SU-DHL-6 (cell line): ENCODE results near the gene ALCAM.

Source experiments
- H2AFZ ChIP-seq: fragments of 200-600 bp; sonication (generic); 2 replicates; pipeline ENCODE4 v1.6.1; 2014; ENCODE audit warnings: low read depth, mild to moderate bottlenecking, moderate library complexity, mixed read lengths, antibody characterized with exemption, low read length; ENCODE audit not compliant: severe bottlenecking
- H3F3A ChIP-seq: fragments of 200-600 bp; shearing (Covaris generic); 2 replicates; pipeline ENCODE4 v1.6.0; 2016; ENCODE audit warnings: antibody characterized with exemption, mild to moderate bottlenecking; ENCODE audit not compliant: insufficient read depth
- H3K27ac ChIP-seq: fragments of 200-600 bp; sonication (generic); 2 replicates; pipeline ENCODE4 v1.5.1; 2016; ENCODE audit warnings: low read depth, mild to moderate bottlenecking, low read length, moderate library complexity, mixed read lengths
- H3K27me3 ChIP-seq: fragments of 200-600 bp; sonication (generic), shearing (Covaris generic); 2 replicates; pipeline ENCODE4 v1.6.0; 2014; ENCODE audit warnings: mild to moderate bottlenecking, low read length
- H3K36me3 ChIP-seq: fragments of 200-600 bp; sonication (generic); 2 replicates; pipeline ENCODE4 v1.6.1; 2014; ENCODE audit warnings: mild to moderate bottlenecking, low read length, mixed read lengths
- H3K4me2 ChIP-seq: fragments of 300-600, 200-600 bp; shearing (Covaris generic), sonication (generic); 2 replicates; pipeline ENCODE4 v1.6.0; 2014; ENCODE audit warnings: low read length, low read depth, mild to moderate bottlenecking; ENCODE audit not compliant: poor library complexity, severe bottlenecking
- H3K4me3 ChIP-seq: fragments of 200-600 bp; sonication (generic); 2 replicates; pipeline ENCODE4 v1.5.1; 2014; ENCODE audit warnings: antibody characterized with exemption, low read length, mild to moderate bottlenecking, mixed read lengths; ENCODE audit not compliant: insufficient read depth, poor library complexity, severe bottlenecking
- H3K79me2 ChIP-seq: fragments of 200-600 bp; sonication (generic); 2 replicates; pipeline ENCODE4 v1.6.1; 2014; ENCODE audit warnings: mild to moderate bottlenecking, low read length, moderate library complexity; ENCODE audit not compliant: insufficient read depth
- H3K9ac ChIP-seq: fragments of 200-600 bp; sonication (generic); 2 replicates; pipeline ENCODE4 v1.7.0; 2014; ENCODE audit warnings: mild to moderate bottlenecking, low read length
- H3K9me2 ChIP-seq: fragments of 200-600 bp; sonication (generic); replicated peaks from 2 replicates; pipeline ENCODE4 v1.6.1; 2014; ENCODE audit warnings: low read length; ENCODE audit not compliant: insufficient read depth
- H3K9me3 ChIP-seq: fragments of 200-600 bp; sonication (generic); 2 replicates; pipeline ENCODE4 v1.6.1; 2014; ENCODE audit warnings: low read length, mixed read lengths; ENCODE audit not compliant: insufficient read depth
- H4K20me1 ChIP-seq: fragments of 200-600 bp; sonication (generic); 2 replicates; pipeline ENCODE4 v1.6.1; 2014; ENCODE audit warnings: low read depth, mild to moderate bottlenecking, antibody characterized with exemption, low read length, moderate library complexity, mixed read lengths
- EZH2phosphoT487 ChIP-seq: fragments of 200-600 bp; sonication (generic), shearing (Covaris generic); conservative IDR thresholded peaks from 2 replicates; pipeline ENCODE4 v1.6.1; 2018; ENCODE audit warnings: mild to moderate bottlenecking, antibody characterized with exemption, low read length, moderate library complexity, mixed read lengths
- TF ChIP-seq, protein P1 (sequence below): fragments of 200-600 bp; sonication (generic); IDR thresholded peaks from one replicate; pipeline ENCODE4 v1.5.1; 2017; ENCODE audit warnings: antibody characterized with exemption, mild to moderate bottlenecking, low read length, moderate library complexity; ENCODE audit not compliant: insufficient read depth, poor library complexity, severe bottlenecking

ALCAM gene

DNA sequence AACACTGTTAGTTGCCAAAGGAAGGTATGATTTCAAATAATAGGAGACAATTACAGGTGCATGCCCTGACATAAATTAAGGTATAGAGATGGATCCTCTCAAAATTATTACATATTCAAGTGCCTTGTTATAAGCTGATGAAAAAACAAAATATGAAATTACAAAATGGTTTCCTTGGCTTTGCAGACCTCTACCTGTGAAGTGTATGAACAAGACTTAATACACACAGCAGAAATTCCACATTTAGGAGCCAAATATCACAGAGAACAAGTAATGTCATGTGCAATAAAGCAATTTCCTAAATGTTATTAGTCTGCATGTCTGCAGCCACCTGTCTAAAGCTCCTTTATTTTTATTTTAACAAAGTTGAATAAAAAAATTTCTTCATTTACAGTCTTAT lies 151.5 kb downstream of the ALCAM start:
- Histone ChIP-seq H2AFZ (no peak overlapping the region), H3K4me2 (peak overlapping the region; percentile 34), H3K79me2 (peaks cover 28% of the 10 kb centered on the region), H3K9me3 (no peaks in the 10 kb centered on the region), H4K20me1 (no peaks in the 10 kb centered on the region), H3K27ac (peak overlapping the region; percentile 13; the same call in 1 of the 2 replicates), H3K9me2 (no peaks in the 10 kb centered on the region), H3K36me3 (0 out of 2 replicates have a peak, but pooled peaks cover 2% of the 10 kb centered on the region), H3K9ac (no peak overlapping the region), H3K27me3 (no peaks in the 10 kb centered on the region), H3F3A (peaks cover 8% of the 10 kb centered on the region; the same call in 1 of the 2 replicates), H3K4me3 (no peak overlapping the region)
- no peak for TF ChIP-seq EZH2phosphoT487
- TF ChIP-seq, protein P1, sequence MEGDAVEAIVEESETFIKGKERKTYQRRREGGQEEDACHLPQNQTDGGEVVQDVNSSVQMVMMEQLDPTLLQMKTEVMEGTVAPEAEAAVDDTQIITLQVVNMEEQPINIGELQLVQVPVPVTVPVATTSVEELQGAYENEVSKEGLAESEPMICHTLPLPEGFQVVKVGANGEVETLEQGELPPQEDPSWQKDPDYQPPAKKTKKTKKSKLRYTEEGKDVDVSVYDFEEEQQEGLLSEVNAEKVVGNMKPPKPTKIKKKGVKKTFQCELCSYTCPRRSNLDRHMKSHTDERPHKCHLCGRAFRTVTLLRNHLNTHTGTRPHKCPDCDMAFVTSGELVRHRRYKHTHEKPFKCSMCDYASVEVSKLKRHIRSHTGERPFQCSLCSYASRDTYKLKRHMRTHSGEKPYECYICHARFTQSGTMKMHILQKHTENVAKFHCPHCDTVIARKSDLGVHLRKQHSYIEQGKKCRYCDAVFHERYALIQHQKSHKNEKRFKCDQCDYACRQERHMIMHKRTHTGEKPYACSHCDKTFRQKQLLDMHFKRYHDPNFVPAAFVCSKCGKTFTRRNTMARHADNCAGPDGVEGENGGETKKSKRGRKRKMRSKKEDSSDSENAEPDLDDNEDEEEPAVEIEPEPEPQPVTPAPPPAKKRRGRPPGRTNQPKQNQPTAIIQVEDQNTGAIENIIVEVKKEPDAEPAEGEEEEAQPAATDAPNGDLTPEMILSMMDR = no peak

DNA sequence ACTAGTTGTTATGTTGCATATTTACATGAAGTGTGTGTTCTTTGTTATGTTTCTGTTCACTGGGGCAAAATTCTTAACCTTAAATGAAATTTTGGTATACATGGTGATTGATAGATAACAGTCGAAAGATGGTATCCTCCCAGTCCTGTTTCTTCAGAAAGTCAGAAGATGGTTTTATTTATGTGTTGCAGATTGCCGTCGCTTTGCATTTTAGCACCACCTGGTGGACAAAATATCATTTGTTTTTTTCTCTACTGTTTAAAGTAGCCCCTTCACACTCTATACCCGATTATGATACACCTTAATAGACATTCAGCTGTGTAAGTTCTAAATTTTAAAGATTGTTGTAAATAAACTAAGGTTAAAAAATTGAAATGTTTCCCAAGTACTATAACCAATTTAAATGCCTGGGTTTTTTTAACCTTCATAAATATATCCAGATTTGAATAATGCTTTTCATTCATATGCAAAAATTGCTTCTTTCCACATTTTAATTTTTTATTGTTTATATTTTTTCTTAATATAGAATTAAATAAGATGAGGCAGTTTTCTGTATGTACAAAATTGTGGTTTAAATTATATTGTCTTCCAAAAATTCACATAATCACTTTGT lies 152.2 kb downstream of the ALCAM start:
- peak overlapping the region; percentile 13; the same call in 1 of the 2 replicates for H3K27ac ChIP-seq
- no peaks in the 10 kb centered on the region for H4K20me1 ChIP-seq
- H3K36me3 ChIP-seq = peaks cover 2% of the 10 kb centered on the region; the same call in 1 of the 2 replicates
- H3K9ac ChIP-seq = no peak overlapping the region
- H3K4me2 ChIP-seq = peak overlapping the region; percentile 34
- peaks cover 21% of the 10 kb centered on the region for H3K79me2 ChIP-seq
- no peak overlapping the region for H2AFZ ChIP-seq
- peaks cover 8% of the 10 kb centered on the region; the same call in 1 of the 2 replicates for H3F3A ChIP-seq
- no peaks in the 10 kb centered on the region for H3K27me3 ChIP-seq
- H3K4me3 ChIP-seq = no peak overlapping the region
- TF ChIP-seq, protein P1 = peak; percentile 33
- TF ChIP-seq EZH2phosphoT487 = no peak
- no peaks in the 10 kb centered on the region for H3K9me2 ChIP-seq
- no peaks in the 10 kb centered on the region for H3K9me3 ChIP-seq

DNA sequence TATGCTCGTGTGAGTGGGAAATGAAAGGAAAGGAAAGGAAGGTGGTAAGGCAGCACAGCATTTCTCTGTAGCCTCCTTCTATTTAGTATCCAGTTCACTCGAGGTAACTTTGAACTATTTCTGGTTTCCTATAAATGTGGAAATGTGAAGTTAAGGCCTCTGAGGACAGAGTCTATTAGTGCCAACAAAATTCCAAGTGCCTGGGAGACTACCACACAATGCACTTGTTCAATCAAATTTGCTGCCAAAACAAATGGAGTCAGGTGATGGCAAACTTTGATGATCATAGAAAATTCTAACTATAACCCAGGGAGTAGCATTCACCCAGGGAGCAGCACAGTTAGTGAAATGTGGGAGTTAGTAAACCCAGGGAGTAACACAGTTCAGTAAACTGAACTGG lies 155.1 kb downstream of the ALCAM start:
- Histone ChIP-seq H3K4me3 (no peak overlapping the region), H3K79me2 (peaks cover 13% of the 10 kb centered on the region)

More for the DNA sequence above, 155.1 kb downstream of the ALCAM start:
- peaks cover 8% of the 10 kb centered on the region; the same call in 1 of the 2 replicates for H3F3A ChIP-seq
- no peak overlapping the region for H2AFZ ChIP-seq
- no peaks in the 10 kb centered on the region for H4K20me1 ChIP-seq
- no peaks in the 10 kb centered on the region for H3K27me3 ChIP-seq
- no peak overlapping the region for H3K27ac ChIP-seq
- no peaks in the 10 kb centered on the region for H3K9me3 ChIP-seq
- no peak for TF ChIP-seq EZH2phosphoT487
- TF ChIP-seq, protein P1 = no peak
- no peak overlapping the region for H3K9ac ChIP-seq
- H3K4me2 ChIP-seq = no peak overlapping the region
- H3K36me3 ChIP-seq = peaks cover 14% of the 10 kb centered on the region; the same call in 1 of the 2 replicates
- no peaks in the 10 kb centered on the region for H3K9me2 ChIP-seq
